Prostate gland (tissue), 2 donors: Measurements from ENCODE around the gene MBOAT2.

Source experiments
- POLR2A ChIP-seq: fragments of 450-650 bp; IDR thresholded peaks from one replicate; pipeline ENCODE4 v1.6.1; 2016; ENCODE audit warnings: antibody characterized with exemption, mild to moderate bottlenecking
- TF ChIP-seq, protein P1 (sequence below), 4 experiments: fragments of 200-600 bp in 2 of 4; fragments of 450-650 bp in 2 of 4; sonication (generic) in 2 of 4; IDR thresholded peaks; 1 replicate in 3 of 4; 2 replicates in 1 of 4; pipeline ENCODE4 v1.5.1; 2016 to 2019; ENCODE audit warnings: antibody characterized with exemption in 4 of 4, mild to moderate bottlenecking in 2 of 4, moderate library complexity in 2 of 4

DNA sequence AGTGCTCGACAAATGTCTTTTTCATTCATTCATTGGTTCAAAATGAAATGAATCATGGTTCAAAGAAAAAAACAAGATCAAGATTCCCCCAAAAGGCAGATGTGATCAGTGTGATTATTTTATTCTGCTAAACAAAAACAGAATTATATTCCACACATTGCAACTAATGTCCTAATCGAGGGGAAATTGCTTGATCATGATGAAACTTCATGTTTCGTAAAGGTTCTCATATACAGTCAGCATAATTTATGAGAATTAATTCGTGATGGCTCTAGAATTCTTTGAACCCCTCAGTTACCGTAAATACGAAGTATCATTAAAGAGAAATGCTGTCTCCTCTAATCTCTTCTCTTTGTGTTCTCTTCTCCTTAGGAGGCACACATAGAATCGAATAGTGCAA, 42.1 kb upstream of the MBOAT2 start:
- TF ChIP-seq, protein P1, sequence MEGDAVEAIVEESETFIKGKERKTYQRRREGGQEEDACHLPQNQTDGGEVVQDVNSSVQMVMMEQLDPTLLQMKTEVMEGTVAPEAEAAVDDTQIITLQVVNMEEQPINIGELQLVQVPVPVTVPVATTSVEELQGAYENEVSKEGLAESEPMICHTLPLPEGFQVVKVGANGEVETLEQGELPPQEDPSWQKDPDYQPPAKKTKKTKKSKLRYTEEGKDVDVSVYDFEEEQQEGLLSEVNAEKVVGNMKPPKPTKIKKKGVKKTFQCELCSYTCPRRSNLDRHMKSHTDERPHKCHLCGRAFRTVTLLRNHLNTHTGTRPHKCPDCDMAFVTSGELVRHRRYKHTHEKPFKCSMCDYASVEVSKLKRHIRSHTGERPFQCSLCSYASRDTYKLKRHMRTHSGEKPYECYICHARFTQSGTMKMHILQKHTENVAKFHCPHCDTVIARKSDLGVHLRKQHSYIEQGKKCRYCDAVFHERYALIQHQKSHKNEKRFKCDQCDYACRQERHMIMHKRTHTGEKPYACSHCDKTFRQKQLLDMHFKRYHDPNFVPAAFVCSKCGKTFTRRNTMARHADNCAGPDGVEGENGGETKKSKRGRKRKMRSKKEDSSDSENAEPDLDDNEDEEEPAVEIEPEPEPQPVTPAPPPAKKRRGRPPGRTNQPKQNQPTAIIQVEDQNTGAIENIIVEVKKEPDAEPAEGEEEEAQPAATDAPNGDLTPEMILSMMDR (IDR thresholded peaks at IDR 0.05), result no peak
- TF ChIP-seq POLR2A, result no peak
